ENCODE results near the gene KLC1. TPM values are rescaled to one million over a fixed set of nuclear protein-coding genes. Genes with fewer than 3 reads are reported as not detected.

KLC1 gene
- total and polyA plus RNA-seq, 10 of the 15 experiments (the other 5 are each of a cell fraction or from before 2014, with no cell fraction given), result 5.5 to 137 (median 76.1) TPM

GRCh38 chr14:103679351-103679750 is 50.3 kb downstream of the KLC1 start (continued):
- TF ChIP-seq ZBTB11 (CRISPR knock-in tag; IDR thresholded peaks at IDR 0.05) (no peak), IKZF1 (conservative IDR thresholded peaks at IDR 0.05) (no peak), RELB (IDR thresholded peaks at IDR 0.05; ENCODE audit: low read depth) (no peak), CREB1 (IDR thresholded peaks at IDR 0.05; ENCODE audit: low read depth) (no peak), RCOR1 (conservative IDR thresholded peaks at IDR 0.05; ENCODE audit: low read depth, low read length) (no peak), NR2C1 (IDR thresholded peaks at IDR 0.05) (no peak), ZNF687 (IDR thresholded peaks at IDR 0.05) (peak; percentile 59), YY1 (IDR thresholded peaks at IDR 0.05; ENCODE audit: low read depth, low read length) (0 out of 2 replicates have a peak, but pooled peaks have one; percentile 30), USF2 (IDR thresholded peaks at IDR 0.05; ENCODE audit: borderline replicate concordance, low read depth, low read length) (peak; percentile 57), NFYB (IDR thresholded peaks at IDR 0.05; ENCODE audit: insufficient read depth, low read depth, low read length) (no peak), CUX1 (IDR thresholded peaks at IDR 0.05; ENCODE audit: insufficient replicate concordance, low read depth, low read length) (no peak)

All from GM12878 (cell line).